GM23248 (cell line): ENCODE results near the gene MRPL49.

Experiments used
- EZH2 ChIP-seq: fragments of 200-600 bp; sonication (generic); IDR thresholded peaks from 2 replicates; pipeline ENCODE4 v1.6.1; 2018; ENCODE audit warnings: antibody characterized with exemption, mild to moderate bottlenecking; ENCODE audit not compliant: insufficient read depth, poor library complexity, severe bottlenecking
- EZH2phosphoT487 ChIP-seq: fragments of 200-600 bp; sonication (generic); IDR thresholded peaks from 2 replicates; pipeline ENCODE4 v1.6.1; 2018; ENCODE audit warnings: antibody characterized with exemption, moderate library complexity, mild to moderate bottlenecking, low read depth; ENCODE audit not compliant: insufficient read depth

- TF ChIP-seq EZH2: no peak
- no peak for TF ChIP-seq EZH2phosphoT487
Observed at GRCh38 chr11:65095427-65095826, 26.7 kb upstream of the MRPL49 start.
